Measurements from ENCODE around the gene DTL.
"Not testable (repeated sequence)": the region's sequence is repeated elsewhere in the genome, so short reads cannot be mapped to it uniquely, and the experiment has no call there.

The DTL gene, protein sequence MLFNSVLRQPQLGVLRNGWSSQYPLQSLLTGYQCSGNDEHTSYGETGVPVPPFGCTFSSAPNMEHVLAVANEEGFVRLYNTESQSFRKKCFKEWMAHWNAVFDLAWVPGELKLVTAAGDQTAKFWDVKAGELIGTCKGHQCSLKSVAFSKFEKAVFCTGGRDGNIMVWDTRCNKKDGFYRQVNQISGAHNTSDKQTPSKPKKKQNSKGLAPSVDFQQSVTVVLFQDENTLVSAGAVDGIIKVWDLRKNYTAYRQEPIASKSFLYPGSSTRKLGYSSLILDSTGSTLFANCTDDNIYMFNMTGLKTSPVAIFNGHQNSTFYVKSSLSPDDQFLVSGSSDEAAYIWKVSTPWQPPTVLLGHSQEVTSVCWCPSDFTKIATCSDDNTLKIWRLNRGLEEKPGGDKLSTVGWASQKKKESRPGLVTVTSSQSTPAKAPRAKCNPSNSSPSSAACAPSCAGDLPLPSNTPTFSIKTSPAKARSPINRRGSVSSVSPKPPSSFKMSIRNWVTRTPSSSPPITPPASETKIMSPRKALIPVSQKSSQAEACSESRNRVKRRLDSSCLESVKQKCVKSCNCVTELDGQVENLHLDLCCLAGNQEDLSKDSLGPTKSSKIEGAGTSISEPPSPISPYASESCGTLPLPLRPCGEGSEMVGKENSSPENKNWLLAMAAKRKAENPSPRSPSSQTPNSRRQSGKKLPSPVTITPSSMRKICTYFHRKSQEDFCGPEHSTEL

DNA sequence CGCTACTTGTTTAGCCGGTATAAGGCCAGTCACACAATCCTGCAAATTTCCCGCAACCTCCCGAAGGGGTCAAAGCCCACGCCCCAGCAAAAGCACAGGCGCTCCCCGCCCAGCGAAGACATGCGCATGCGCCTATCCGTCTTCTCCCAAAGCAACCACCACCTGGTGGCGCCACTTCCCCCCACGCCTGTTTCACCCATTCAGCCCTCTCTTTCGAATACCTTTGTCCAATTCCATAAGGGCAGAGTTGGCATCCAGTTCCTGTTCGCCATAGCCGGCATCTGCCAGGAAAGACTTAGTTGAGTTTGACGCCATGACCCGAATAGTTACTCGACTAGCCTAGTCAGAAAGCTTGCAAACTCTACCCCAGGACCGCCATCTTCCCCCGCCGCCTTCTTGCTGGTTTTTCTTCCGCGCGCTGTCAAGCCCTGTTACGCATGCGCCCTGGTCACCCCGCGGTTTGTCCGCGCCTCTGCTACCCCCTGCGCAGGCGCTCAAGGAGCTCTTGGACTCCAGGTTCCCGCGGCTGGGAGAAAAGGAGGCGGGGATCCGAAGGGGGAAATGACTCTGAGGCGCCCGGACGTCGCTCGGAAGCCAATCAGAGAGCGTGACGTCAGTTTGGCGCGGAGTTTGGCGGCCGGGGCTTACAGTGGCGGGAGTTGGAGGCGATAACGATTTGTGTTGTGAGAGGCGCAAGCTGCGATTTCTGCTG lies at the start of gene DTL, which contains the start of gene INTS7:
Gene DTL, plus strand, starts transcription at position 626 of the 712 bp plus-strand sequence. CDS start 143 bp downstream, outside the sequence.
Gene INTS7, minus strand, starts transcription at position 435 of the 712 bp plus-strand sequence. Its CDS starts 120 bp downstream, at position 315.
- peak; percentile 99 for DNase-seq (ENCODE audit: low spot score)

DNA sequence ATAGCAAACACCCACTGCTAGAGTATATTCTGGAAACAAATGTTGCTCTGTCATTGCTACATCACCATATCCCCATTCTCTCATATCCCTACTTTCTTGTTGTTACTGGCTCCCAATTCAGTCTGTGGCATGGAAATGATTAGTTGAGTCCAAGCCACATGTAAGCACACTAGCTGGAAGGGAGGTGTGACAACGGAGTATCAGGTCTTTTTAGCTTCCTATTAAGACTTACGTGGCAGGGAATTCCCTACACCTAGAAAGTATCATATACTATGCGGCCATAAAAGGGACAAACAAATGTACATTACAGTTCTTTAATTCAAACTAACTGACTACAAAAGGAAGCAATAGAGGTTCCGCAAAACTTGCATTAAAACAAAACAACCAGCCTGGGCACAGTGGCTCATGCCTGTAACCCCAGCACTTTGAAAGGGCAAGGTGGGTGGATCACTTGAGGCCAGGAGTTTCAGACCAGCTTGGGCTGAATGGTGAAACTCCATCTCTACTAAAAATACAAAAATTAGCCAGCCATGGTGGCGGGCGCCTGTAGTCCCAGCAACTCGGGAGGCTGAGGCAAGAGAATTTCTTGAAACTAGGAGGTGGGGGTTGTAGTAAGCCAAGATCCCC lies 48.8 kb upstream of the DTL start:
- no peak for DNase-seq (ENCODE audit: low spot score)

DNA sequence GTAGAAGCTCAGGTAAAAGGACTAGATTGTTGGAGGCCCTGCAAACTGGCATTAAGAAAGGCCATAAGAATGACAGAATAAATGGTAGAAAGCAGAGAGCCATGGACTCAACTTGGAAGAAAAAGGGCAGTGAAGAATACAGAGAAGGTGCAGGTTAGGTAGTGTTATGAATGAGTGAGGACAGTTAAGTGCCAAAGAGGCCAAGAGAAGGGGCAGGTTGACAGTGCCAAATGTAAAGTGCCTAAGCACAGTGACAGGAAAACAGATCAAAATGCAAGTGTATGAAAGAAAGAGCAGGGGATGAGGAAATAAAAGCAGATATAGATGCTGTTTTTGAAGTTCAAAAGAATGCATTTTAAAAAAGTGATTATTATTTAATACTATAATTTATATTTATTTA lies 43.9 kb upstream of the DTL start:
- no peak for DNase-seq (ENCODE audit: low spot score)

DNA sequence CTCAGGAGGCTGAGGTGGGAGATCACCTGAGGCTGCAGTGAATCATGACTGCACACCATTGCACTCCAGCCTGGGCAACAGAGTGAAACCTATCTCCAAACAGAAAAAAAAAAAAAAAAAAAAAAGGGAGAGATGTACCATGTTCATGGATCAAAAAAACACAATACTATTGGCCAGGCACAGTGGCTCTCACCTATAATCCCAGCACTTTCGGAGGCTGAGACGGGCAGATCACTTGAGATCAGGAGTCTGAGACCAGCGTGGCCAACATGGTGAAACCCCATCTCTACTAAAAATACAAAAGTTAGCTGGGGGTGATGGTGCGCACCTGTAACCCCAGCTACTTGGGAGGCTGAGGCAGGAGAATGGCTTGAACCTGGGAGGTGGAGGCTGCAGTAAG lies 38.1 kb upstream of the DTL start:
- DNase-seq (ENCODE audit: low spot score): not testable (repeated sequence)

DNA sequence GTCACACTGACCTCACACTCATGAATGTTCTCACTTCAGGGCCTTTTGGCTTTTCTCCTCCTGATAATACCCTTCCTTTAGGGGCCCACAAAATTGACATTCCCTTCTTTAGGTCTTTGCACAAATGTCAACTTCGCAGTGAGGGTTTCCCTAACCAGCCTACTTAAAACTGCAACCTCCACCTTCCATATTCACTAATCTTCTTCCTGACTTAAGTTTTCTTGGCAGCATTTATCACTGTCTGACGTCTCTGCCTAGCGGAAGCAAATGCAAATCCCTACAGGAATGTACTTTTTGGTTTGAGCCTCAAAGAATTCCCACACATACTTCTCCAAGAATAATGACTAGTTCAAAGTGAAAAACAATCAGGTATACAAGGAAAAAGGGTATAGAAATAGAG lies 33.0 kb upstream of the DTL start:
- DNase-seq (ENCODE audit: low spot score): no peak

DNA sequence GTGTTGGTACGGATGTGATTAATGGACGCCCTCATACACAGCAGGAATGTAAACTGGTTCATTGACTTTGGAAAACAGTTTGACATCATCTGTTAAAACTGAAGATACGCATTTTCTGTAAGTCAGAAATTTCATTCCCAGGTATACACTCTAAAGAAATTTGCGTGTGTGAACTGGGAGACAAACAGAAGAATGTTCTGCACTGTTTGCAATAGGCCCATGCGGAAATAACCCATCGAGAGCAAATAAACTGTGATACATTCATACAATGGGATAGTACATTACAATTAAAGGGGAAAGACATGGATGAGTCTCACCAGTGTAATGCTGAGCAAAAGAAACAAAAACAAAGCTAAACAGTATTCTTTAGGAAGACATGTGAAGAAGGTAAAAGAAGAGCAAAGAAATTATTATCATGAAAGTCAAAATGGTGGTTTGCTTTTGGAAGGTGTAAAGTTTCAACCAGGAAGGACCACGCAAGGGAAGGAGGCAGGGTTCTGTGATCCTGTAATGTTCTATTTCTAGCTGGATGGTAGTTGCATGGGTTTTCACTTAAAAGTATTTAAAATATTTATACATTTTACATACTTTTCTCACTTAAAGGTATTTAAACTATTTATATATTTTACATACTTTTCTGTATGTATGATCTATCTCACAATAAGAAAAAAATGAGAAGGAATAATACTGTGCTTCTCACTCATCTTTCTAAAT lies 30.5 kb upstream of the DTL start:
- no peak for DNase-seq (ENCODE audit: low spot score)

DNA sequence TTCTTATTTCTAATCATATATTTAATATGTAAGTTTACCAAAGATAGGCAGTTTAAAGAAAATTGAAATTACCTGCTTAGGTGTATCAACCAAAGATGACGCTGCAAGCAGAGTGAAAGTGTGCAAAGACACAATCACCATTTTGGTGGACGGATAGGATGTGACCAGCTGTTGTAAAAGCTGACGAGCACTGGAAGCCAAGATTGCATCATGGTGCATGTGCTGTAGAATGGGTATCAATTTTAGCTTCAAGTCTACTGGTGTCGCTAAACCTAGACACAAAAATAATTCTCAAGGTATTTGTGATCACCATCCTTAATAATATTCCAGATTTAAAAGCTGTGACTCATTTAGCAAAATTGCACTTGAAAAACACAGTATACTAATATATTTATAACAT lies 28.4 kb upstream of the DTL start:
- DNase-seq (ENCODE audit: low spot score): no peak

DNA sequence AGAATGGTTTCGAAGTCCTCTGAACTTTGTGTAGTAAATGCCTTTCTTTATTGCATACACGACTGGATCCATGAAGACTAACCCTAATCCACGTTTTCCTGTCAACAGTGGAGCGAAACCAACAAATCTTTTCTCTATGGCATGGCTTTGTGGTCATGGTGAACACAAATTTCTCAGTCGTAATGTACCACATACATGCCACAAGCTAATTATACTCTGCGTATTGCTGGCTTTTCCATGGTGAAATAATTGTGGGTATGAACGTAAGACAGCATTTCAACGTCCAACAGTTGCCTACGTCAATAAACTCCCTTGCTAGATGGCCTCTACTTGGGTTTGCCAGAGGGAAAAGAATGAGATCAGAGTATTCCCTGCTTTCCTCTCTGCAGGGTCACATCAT lies 27.7 kb upstream of the DTL start:
- no peak for DNase-seq (ENCODE audit: low spot score)

DNA sequence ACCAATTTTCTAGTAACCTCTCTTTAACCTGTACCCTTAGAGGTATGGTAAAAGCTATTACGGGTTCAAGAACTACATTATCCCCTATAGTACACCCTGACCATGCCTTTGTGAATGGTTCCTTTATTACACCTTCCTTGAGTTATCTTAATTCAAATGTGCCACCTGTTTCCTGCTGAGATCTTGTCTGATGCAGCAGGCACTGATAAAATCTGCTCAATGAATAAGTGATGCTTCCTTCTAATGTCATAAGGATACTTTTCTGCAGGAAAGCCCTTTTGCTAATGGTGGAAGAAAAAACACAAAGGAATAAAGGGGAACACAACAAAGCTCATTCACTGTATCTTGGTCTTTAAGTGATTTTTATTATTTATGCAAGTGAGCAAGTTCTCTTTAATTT lies 26.0 kb upstream of the DTL start:
- DNase-seq (ENCODE audit: low spot score): no peak

DNA sequence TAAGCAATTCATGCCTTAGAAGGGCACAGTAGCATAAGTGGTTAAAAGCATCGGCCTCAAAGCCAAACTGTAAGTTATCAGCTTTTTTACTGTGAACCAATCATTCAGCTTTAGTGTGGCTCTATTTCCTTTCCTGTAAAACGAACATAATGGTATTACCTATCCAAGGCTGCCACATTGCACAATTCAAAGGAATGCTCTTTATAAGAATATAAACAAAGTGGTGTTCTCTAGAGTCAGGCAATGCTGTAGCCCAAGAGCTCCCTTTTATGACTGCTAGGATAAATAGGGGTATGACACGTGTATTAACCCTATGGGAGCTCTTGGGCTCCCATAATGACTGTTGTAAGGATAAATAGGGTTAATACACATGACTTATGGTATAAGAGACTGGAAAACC lies 25.5 kb upstream of the DTL start:
- no peak for DNase-seq (ENCODE audit: low spot score)

DNA sequence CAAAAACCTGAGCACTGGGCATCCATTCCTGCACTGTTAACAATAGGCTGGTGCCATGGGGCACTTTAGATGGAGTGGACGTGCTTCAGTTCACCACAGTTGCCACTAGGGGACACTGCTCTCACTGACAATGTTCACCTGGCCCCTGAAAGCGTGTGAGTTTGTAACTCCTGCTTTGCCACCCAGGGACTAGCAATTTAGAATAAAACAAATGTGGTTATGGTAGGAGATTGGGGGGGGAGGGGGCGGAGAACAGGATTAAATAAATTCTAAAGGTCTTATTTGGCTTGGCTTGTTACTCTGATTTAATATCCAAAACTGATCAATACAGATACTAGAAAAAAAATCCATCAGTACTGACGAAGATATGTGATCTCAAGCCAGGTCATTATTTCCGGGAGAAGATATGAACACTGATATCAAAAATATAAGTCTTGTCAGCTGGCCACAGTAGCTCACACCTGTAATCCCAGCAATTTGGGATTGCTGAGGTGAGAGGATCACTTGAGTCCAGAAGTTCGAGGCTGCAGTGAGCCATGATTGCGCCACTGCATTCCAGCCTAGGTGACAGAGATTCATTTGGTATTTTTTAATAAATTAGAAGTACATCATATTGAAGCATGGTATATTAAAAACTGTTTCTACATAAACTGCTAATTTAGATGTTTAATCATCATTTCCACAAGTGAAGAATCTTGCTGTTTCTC lies 23.4 kb upstream of the DTL start:
- DNase-seq (ENCODE audit: low spot score): peak; percentile 78

DNA sequence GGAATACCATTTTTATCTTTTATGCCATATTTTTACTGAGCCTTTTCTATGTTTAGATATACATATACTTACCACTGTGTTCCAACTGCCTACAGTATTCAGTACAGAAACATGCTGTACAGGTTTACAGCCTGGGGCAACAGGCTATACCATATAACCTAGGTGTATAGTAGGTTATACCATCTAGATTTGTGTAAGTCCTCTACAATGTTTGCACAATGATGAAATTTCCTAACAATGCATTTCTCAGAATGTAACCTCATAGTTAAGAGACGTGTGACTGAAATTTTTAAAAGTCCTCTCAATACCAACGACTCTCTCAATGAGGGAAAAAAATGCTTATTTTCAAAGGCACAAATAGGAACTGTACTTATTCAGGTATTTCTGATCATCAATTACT lies 21.9 kb upstream of the DTL start:
- DNase-seq (ENCODE audit: low spot score): no peak

DNA sequence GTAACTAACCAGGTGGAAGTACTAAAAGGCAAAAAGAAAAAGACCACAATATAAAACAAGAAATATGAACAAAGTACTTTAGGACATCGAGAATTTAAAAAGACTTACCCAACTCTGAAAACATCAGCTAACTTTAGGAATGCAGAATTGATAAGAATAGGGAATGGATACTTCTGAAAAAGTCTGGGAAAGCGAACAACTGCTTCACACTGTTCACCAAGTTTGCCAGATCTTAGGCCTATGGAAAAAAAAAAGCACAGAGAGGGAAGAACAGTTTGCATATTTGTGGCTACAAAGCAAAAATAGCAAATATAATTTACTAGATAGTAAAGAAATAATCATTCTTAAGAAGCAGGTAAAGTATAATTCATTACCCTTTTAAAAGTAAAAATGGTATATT lies 14.6 kb upstream of the DTL start:
- DNase-seq (ENCODE audit: low spot score): no peak

DNA sequence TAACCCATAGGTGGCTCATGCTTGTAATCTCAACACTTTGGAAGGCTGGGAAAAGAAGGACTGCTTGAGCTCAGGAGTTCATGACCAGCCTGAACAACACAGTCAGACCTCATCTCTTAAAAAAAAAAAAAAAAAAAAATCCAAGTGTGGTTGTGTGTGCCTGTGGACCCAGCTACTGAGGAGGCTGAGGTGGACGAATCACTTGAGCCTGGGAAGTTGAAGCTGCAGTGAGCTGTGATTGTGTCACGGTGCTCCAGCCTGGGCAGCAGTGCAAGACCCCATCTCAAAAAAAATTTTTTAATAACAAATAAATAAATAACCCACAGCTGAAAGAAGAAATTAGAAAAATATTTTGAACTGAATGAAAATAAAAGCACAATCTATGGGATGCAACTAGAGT lies 14.0 kb upstream of the DTL start:
- DNase-seq (ENCODE audit: low spot score): no peak

DNA sequence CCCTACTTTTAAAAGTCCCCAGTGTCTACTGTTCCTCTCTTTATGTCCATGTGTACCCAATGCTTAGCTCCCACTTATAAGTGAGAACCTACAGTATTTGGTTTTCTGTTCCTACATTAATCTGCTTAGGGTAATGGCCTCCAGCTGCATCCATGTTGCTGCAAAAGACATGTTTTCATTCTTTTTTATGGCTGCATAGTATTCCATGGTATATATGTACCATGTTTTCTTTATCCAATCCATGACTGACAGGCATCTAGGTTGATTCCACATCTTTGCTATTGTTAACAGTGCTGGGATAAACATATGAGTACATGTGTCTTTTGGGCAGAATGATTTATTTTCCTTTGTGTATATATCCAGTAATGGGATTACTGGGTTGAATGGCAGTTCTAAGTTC lies 12.6 kb upstream of the DTL start:
- not testable (repeated sequence) for DNase-seq (ENCODE audit: low spot score)

DNA sequence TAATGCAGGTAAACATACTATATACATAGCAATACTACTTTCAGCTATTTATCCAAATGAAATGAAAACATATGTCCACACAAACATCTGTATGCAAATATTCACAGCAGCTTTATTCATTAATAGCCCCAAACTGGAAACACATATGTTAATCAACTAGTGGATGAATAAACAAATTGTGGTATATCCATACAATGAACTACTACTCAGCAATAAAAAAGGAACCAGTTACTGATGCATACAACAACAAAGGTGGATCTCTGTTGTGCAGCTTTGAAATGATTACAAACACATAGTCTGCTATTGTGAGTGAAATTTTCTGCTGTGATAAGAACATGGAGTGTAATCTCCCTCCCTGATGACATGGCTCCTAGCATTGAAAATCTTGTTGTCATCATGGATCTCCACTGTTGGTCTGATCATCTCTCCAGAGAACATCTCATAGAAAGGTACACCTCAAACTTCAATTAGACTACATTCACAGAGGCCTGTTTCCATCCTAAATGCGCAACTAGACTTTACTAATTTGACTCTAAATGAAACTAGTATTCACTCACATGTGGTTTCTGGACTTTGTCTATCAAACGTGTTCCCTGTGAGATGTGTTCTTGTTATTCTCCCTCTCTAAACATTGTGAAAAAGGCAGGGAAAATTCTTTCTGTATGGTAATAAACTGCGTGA lies 10.9 kb upstream of the DTL start:
- DNase-seq (ENCODE audit: low spot score): no peak

DNA sequence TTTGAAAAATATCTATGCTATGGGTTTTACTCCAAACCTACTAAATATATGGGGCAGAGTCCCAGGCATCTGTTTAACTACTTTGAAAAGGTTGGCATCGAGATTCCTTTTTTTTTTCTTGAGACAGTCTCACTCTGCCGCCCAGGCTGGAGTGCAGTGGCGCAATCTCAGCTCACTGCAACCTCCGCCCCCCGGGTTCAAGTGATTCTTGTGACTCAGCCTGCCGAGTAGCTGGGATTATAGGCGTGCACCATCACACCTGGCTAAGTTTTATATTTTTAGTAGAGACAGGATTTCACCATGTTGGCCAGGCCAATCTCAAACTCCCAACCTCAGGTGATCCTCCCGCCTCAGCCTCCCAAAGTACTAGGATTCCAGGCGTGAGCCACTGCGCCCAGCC lies 7.8 kb upstream of the DTL start:
- not testable (repeated sequence) for DNase-seq (ENCODE audit: low spot score)

DNA sequence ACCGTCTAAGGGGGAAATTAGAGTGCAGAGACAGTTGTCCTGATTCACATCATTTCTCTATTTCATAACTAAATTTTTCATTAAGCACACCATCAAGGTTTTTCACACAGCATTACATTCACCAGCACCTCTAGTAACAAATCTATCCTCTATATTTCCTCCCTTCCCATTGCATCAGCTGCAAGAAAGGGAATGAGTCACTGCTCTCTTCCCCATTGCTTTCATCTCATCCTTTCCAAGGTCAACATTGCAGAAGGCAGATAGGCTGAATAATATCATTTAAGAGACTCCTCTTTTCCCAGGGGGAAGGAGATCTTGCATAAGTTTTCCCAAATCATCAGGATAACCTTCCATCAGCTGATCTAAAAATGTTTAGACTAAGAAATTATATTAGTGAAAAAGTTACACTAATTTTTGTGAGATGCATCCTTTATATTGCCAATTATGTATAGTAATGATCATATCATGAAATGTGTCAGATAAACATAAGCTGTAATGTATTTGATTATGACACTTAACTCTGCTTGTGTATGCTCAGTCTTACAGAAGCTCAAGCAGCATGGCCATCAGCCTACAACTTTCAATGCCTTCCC lies 4.5 kb upstream of the DTL start:
- peak; percentile 43 for DNase-seq (ENCODE audit: low spot score)

DNA sequence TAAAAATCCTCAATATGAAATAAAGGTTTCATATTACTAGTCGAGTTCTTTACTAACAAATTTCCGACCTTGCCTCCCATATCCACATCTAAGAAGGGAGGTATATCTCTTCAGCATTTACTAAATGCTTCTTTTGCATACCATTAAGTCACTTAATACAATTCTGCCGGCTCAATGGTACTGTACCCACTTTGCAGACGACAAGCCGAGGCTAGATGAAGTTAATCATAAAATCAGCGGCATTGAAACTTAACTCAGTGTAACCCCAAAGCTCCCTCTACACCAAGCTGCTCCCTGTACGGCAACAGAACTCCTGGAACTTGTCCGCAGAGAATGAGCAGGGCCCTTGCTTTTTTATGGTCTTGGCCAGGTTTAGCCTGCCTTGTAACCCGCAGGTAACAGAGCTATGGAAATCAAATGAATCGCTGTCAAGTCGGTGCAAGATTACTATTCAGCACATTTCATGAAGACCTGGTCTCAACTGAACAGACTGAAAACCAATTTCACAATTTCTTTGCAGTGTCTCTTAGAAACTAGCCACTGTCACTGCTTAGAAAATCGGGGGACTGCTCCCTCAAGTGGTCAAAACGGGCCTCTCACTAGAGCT lies 929 bp upstream of the DTL start:
- no peak for DNase-seq (ENCODE audit: low spot score)

All from activated CD4-positive, alpha-beta T cell treated with anti-CD3 and anti-CD28 coated beads, Interleukin-2, Interleukin-4, amounts not matched to agents 100 ng/mL and 50 ng/mL, durations not matched to agents 16 hours and 8 hours (primary cell).